T-helper 1 cell (primary cell): ENCODE results near the gene IGF2BP3.
A peak's percentile ranks its signal among the peaks of the same experiment; 100 is the strongest.
"Not testable (repeated sequence)": the region's sequence is repeated elsewhere in the genome, so short reads cannot be mapped to it uniquely, and the experiment has no call there.

Experiments used
- DNase-seq, 5 donors: peaks; one replicate each; pipeline ENCODE4 v3.0.0-alpha.2; 2012 to 2020

Gene IGF2BP3

GRCh38 chr7:23419845-23420244 lies 50.4 kb downstream of the IGF2BP3 start:
- no peak for DNase-seq

DNA sequence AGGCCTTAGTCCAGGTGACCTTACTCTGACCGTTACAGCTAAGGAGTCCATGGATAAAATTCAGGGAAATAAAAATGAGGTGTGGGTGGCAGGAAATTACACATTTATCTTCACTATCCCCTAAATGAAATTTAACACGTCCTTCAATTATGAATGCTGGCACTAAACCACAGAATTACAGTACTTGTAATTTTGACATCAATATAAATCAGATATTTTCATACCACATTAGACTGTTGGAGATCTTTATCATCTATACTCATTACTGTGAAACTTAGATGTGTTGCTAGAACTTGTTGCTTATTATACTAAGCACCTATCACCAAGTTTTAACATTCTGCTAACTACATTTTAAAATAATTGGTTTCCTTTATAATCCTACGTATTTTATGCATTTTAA lies 51.1 kb downstream of the IGF2BP3 start:
- DNase-seq, result no peak

- no peak for DNase-seq
Observed at GRCh38 chr7:23418046-23418445, 52.2 kb downstream of the IGF2BP3 start.

DNA sequence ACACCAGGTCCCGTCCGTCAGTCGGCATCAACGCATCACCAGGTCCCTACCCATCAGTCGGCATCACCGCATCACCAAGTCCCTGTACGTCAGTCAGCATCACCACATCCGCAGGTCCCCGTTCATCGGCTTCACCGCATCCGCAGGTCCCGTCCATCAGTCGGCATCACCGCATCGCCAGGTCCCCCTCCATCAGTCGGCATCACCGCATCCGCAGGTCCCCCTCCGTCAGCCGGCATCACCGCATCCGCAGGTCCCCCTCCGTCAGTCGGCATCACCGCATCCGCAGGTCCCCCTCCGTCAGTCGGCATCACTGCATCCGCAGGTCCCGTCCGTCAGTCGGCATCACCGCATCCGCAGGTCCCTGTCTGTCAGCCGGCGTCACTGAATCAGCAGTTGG lies 55.1 kb downstream of the IGF2BP3 start:
- no peak for DNase-seq

GRCh38 chr7:23410446-23411183 lies 59.7 kb downstream of the IGF2BP3 start:
- no peak for DNase-seq

DNA sequence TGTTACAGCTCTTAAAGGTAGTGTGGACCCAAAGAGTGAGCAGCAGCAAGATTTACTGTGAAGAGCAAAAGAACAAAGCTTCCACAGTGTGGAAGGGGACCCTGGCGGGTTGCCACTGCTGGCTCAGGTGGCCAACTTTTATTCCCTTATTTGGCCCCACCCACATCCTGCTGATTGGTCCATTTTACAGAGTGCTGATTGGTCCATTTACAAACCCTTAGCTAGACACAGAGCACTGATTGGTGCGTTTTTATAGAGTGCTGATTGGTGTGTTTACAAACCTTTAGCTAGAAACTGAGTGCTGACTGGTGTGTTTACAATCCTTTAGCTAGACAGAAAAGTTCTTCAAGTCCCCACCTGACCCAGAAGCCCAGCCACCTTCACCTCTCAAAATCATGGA lies 63.7 kb downstream of the IGF2BP3 start:
- not testable (repeated sequence) for DNase-seq

- DNase-seq, result no peak
Observed at GRCh38 chr7:23405240-23405618, 65.1 kb downstream of the IGF2BP3 start.

- DNase-seq, result no peak
Observed at GRCh38 chr7:23404546-23405239, 65.6 kb downstream of the IGF2BP3 start.

DNA sequence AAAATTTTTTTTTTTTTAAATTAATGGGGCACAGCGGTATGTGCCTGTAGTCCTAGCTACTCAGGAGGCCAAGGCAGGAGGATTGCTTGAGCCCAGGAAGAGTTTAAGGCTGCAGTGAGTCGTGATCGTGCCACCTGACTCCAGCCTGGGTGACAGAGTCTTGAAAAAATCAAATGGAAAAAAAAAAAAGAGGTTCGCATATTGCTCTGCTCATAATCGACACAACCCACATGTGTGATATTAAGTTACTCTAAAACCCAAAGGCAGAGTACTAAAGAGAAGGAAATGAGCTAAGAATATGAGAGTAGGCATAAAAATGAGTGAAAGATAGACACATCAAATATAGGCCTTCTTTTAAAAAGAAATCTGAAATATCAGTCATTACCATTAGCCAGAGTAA lies 66.3 kb downstream of the IGF2BP3 start:
- no peak for DNase-seq

DNA sequence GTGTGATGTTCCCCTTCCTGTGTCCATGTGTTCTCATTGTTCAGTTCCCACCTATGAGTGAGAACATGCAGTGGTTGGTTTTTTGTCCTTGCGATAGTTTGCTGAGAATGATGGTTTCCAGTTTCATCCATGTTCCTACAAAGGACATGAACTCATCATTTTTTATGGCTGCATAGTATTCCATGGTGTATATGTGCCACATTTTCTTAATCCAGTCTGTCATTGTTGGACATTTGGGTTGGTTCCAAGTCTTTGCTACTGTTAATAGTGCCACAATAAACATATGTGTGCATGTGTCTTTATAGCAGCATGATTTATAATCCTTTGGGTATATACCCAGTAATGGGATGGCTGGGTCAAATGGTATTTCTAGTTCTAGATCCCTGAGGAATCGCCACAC lies 72.2 kb downstream of the IGF2BP3 start:
- not testable (repeated sequence) for DNase-seq

- no peak for DNase-seq
Observed at GRCh38 chr7:23397241-23397640, 73.0 kb downstream of the IGF2BP3 start.

GRCh38 chr7:23396222-23397015 lies 73.9 kb downstream of the IGF2BP3 start:
- DNase-seq, result no peak

GRCh38 chr7:23394488-23395171 lies 75.7 kb downstream of the IGF2BP3 start:
- no peak for DNase-seq

GRCh38 chr7:23393636-23394035 lies 76.7 kb downstream of the IGF2BP3 start:
- DNase-seq, result no peak

GRCh38 chr7:23389701-23390100 lies 80.6 kb downstream of the IGF2BP3 start:
- DNase-seq, result no peak

DNA sequence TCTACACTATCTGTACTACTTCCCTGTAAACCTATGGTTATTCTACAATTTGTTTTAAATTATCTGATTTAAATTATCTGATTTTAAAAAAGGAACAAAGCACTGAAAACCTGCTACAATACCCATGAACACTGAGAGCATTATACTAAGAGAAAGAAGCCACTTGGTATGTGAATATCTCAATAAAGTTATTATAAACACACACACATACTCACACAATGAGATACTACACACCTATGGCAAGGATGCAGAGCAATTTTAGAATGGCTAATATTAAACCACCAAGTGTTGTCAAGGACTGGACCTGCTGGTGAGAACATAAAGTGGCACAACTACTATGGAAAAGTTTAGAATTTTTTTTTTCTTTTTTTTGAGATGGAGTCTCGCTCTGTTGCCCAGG lies 82.7 kb downstream of the IGF2BP3 start:
- no peak for DNase-seq

- DNase-seq, result no peak
Observed at GRCh38 chr7:23385140-23385539, 85.2 kb downstream of the IGF2BP3 start.

DNA sequence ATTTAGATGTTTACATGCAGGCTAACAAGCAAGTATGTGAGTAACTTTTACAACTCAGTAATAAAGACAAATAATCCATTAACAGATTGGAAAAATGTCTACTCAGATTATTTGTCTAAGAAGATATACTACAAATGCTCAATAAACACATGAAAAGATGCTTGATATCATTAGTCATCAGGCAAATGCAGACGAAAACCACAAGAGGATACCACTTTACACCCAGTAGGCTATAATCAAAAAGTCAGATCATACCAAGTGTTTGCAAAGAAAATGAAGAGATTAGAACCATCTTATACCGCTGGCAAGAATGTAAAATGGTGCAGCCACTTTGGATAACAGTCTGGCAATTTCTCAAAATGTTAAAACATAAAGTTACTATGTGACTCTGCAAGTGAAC lies 87.1 kb downstream of the IGF2BP3 start:
- no peak for DNase-seq

GRCh38 chr7:23380961-23381360 lies 89.3 kb downstream of the IGF2BP3 start:
- peak in 1 of 5 donors; percentile 17 for DNase-seq

- no peak for DNase-seq
Observed at GRCh38 chr7:23380556-23380955, 89.7 kb downstream of the IGF2BP3 start.

GRCh38 chr7:23378996-23379395 lies 91.3 kb downstream of the IGF2BP3 start:
- DNase-seq, result no peak

DNA sequence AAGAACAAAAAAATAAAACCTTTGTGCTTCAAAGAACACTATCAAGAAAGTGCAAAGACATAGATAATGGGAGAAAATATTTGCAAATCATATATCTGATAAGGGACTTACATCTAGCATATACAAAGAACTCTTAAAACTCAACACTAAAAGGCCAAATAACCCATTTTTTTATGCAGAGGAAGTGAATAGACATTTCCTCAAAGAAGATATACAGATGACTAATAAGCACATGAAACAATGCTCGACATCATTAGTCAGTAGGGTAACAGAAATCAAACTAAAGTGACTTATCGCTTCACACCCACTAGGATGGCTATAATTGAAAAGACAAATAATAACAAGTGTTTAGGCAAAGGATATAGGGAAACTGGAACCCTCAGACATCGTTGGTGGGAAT lies 93.2 kb downstream of the IGF2BP3 start:
- peak in 1 of 5 donors; percentile 11 for DNase-seq
